Measurements from ENCODE around the gene KRT7.

Gene KRT7

GRCh38 chr12:52267266-52267665 lies 34.2 kb downstream of the KRT7 start:
- no peak overlapping the region for H3K4me3 ChIP-seq (ENCODE audit: low read depth, low read length)
- in situ Hi-C loops (cut with HindIII; ENCODE audit: low sequenced_read_pairs): no loop called here
- TF ChIP-seq CTCF (IDR thresholded peaks at IDR 0.05; ENCODE audit: low read depth, low read length): no peak
- no peak for DNase-seq (ENCODE audit: low read depth, low spot score)

DNA sequence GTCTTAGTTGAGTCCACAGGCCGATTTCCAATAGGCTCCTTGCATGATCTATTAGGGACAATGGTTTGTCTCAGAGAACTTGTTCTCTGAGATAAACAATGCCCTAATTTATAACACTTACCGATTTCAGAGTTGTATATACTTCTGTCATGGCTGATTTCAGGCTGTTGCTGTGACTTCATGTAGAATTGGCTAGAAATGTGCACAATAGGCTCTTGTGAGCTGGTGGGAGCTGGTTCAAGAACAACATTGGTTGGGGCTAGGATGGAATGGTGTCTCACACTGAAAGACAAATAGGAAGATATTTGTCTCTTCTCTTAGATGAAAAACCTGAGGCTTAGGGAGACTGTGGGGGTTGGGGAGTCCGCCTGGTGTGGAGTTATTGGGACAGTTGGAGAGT lies 34.7 kb downstream of the KRT7 start:
- DNase-seq (ENCODE audit: low read depth, low spot score): peak; percentile 25
- in situ Hi-C loops (cut with HindIII; ENCODE audit: low sequenced_read_pairs): no loop called here
- no peak overlapping the region for H3K4me3 ChIP-seq (ENCODE audit: low read depth, low read length)
- no peak for TF ChIP-seq CTCF (IDR thresholded peaks at IDR 0.05; ENCODE audit: low read depth, low read length)

DNA sequence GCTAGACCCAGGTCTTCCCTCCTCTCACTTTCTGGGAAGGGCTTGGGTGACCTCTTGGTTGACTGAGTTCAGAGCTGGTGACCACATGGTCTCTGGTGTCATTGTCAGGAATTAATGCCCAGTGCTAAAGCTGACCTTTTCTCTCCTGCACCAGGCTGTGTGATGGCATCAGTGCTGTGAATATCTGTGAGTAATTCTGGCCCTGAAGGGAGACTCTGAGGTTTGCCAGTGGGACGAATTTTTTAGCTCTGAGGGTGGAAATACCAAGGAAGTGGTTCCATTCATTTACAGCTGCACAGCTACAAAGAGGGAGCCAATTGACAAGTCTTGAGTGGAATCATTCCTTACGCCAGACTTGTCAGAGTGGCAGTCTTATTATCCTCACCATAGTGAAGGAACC lies 35.2 kb downstream of the KRT7 start:
- TF ChIP-seq CTCF (IDR thresholded peaks at IDR 0.05; ENCODE audit: low read depth, low read length): no peak
- in situ Hi-C loops (cut with HindIII; ENCODE audit: low sequenced_read_pairs): no loop called here
- peak; percentile 31 for DNase-seq (ENCODE audit: low read depth, low spot score)
- no peak overlapping the region for H3K4me3 ChIP-seq (ENCODE audit: low read depth, low read length)

- in situ Hi-C loops (cut with HindIII; ENCODE audit: low sequenced_read_pairs): no loop called here
- DNase-seq (ENCODE audit: low read depth, low spot score): no peak
These were observed 37.6 kb downstream of the KRT7 start for GRCh38 chr12:52270541-52271070.

GRCh38 chr12:52271158-52271557 lies 38.1 kb downstream of the KRT7 start:
- in situ Hi-C loops (cut with HindIII; ENCODE audit: low sequenced_read_pairs): no loop called here
- TF ChIP-seq CTCF (IDR thresholded peaks at IDR 0.05; ENCODE audit: low read depth, low read length): no peak
- no peak overlapping the region for H3K4me3 ChIP-seq (ENCODE audit: low read depth, low read length)

More at GRCh38 chr12:52270541-52271070, 37.6 kb downstream of the KRT7 start:
- TF ChIP-seq CTCF (IDR thresholded peaks at IDR 0.05; ENCODE audit: low read depth, low read length): no peak
- no peak overlapping the region for H3K4me3 ChIP-seq (ENCODE audit: low read depth, low read length)

DNA sequence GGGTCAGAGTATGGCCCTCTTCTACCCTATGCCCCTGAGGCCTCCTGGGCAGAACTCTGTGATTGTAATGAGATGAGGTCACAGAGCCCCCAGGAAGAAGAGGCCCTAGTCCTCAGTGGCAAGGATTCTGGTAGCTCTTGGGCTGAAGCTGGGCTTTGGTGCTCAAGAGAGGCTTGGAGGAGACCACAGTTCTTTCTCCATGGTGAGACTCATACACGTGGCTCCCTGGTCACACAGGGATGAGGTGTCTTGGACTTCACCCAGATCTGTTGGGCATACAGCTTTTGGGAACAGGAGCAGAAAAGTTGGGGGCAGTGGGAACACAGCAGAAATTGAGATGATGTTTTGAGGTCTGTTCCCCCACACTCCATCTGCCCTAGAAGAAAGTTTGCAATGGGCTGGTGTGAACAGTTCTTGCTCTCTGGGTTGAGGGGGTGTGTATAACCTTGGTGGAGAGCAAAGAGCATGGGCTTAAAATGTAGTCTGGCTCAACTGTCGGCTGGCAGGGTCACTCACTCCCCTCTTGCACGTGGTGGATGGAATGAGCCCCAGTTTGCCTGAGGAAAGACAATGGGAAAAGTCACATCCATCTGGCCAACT lies 41.6 kb downstream of the KRT7 start, which contains the start of gene KRT86:
Gene KRT86 (plus strand): TSS at position 125 of the 600 bp plus-strand sequence. CDS start 27,272 bp downstream, outside the sequence.
- H3K4me3 ChIP-seq (ENCODE audit: low read depth, low read length): no peak within 1 kb of the TSS
- in situ Hi-C loops (cut with HindIII; ENCODE audit: low sequenced_read_pairs): no loop called here

More at GRCh38 chr12:52271158-52271557, 38.1 kb downstream of the KRT7 start:
- DNase-seq (ENCODE audit: low read depth, low spot score): no peak

More for the DNA sequence above, 41.6 kb downstream of the KRT7 start, which contains the start of gene KRT86:
- no peak for DNase-seq (ENCODE audit: low read depth, low spot score)
- TF ChIP-seq CTCF (IDR thresholded peaks at IDR 0.05; ENCODE audit: low read depth, low read length): no peak

All from astrocyte of the spinal cord (primary cell).